NCI-H524 treated with DMSO at 0.1 percent for 48 hours (cell line): Measurements from ENCODE around the gene FAF2.
"Not testable (repeated sequence)": the region's sequence is repeated elsewhere in the genome, so short reads cannot be mapped to it uniquely, and the experiment has no call there.

Source experiments
- DNase-seq: peaks from one replicate; lab custom pipeline; 2025; lab: John Stamatoyannopoulos, UW

Gene FAF2

GRCh38 chr5:176458904-176459561, 10.8 kb downstream of the FAF2 start:
- no peak for DNase-seq

GRCh38 chr5:176461349-176461748, 13.2 kb downstream of the FAF2 start:
- no peak for DNase-seq

GRCh38 chr5:176463113-176463764, 15.1 kb downstream of the FAF2 start:
- no peak for DNase-seq

GRCh38 chr5:176466245-176466871, 18.2 kb downstream of the FAF2 start:
- no peak for DNase-seq

GRCh38 chr5:176469296-176469695, 21.1 kb downstream of the FAF2 start:
- DNase-seq, result no peak

- no peak for DNase-seq
Observed at GRCh38 chr5:176470539-176470938, 22.4 kb downstream of the FAF2 start.

- DNase-seq, result no peak
Observed at GRCh38 chr5:176471098-176471497, 22.9 kb downstream of the FAF2 start.

GRCh38 chr5:176473335-176474006, 25.3 kb downstream of the FAF2 start:
- DNase-seq, result no peak

- DNase-seq, result no peak
Observed at GRCh38 chr5:176474476-176474875, 26.3 kb downstream of the FAF2 start.

- no peak for DNase-seq
Observed at GRCh38 chr5:176481711-176482110, 33.5 kb downstream of the FAF2 start.

- no peak for DNase-seq
Observed at GRCh38 chr5:176485176-176485575, 37.0 kb downstream of the FAF2 start.

- no peak for DNase-seq
Observed at GRCh38 chr5:176486189-176486757, 38.1 kb downstream of the FAF2 start.

GRCh38 chr5:176487160-176487559, 39.0 kb downstream of the FAF2 start:
- not testable (repeated sequence) for DNase-seq

- DNase-seq, result no peak
Observed at GRCh38 chr5:176489077-176489476, 40.9 kb downstream of the FAF2 start.

GRCh38 chr5:176490301-176490700, 42.1 kb downstream of the FAF2 start:
- DNase-seq, result no peak

- no peak for DNase-seq
Observed at GRCh38 chr5:176491101-176491502, 42.9 kb downstream of the FAF2 start.

- DNase-seq, result no peak
Observed at GRCh38 chr5:176491901-176492300, 43.7 kb downstream of the FAF2 start.

- no peak for DNase-seq
Observed at GRCh38 chr5:176492431-176492830, 44.2 kb downstream of the FAF2 start.

GRCh38 chr5:176497852-176498251, 49.7 kb downstream of the FAF2 start:
- DNase-seq, result no peak

- DNase-seq, result no peak
Observed at GRCh38 chr5:176499273-176499672, 51.1 kb downstream of the FAF2 start.

GRCh38 chr5:176500511-176500910, 52.3 kb downstream of the FAF2 start:
- DNase-seq, result no peak

GRCh38 chr5:176501333-176501732, 53.1 kb downstream of the FAF2 start:
- no peak for DNase-seq

- DNase-seq, result no peak
Observed at GRCh38 chr5:176503496-176503895, 55.3 kb downstream of the FAF2 start.
